HG03558 (cell line): Measurements from ENCODE around the gene APCDD1L.
"Not testable (repeated sequence)": the region's sequence is repeated elsewhere in the genome, so short reads cannot be mapped to it uniquely, and the experiment has no call there.

ENCODE experiments used
- ATAC-seq: cut with Tn5 transposase; IDR thresholded peaks from one replicate; pipeline ENCODE4 v1.9.1; 2021; ENCODE audit warnings: moderate number of reproducible peaks; ENCODE audit not compliant: unreplicated experiment; ENCODE audit errors: extremely low read depth

APCDD1L gene

GRCh38 chr20:58424218-58424969 lies 90.8 kb downstream of the APCDD1L start:
- no peak for ATAC-seq

DNA sequence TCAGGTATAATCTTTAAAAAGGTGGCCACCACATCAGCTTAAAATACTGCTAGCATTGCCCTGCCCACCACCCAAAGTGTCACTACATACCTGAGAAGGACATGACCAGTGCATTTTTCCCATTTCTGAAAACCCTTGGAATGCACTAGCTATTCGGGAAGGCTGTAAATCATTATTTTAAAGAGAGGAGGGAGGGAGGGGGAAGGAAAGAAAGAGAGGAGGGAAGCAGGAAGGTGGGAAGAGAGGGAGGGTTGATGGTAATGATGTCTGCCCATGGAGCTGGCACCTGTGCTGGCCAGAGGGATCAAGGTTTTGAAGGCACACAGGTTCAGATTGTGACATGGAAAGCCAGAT lies 93.7 kb downstream of the APCDD1L start:
- ATAC-seq = no peak

DNA sequence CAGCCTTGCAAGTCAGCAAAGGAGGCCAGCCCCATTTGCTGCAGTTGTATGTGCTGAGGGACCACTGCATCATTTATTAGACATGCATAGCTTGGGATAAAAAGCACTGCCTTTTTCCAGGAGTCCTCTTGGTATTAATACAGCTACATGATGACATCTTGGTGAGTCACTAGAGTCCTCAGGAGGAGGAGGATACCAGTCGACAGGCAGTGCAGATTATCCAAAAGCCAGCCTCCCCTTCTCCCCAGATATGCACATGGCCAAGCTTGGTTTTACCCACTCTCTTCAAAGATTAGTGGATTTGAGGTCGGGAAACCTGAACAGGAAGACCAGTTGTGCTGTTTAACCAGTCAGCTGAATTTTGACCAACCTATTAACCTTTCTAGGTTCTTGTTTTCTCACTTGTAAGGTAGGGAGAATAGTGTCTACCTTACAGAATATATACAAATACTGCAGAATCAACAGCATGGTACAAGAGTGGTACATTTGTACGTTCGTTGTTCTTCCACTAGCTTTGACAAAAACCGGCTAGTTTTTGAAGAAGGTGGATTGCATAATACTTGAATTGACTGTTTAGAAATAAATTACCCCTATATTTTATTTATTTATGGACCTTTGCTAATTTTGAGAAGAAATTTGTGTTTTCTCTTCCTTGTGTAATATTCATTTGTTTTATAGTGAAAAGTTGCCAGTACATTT lies 94.3 kb downstream of the APCDD1L start:
- ATAC-seq = no peak

- no peak for ATAC-seq
Measured at GRCh38 chr20:58418949-58419748, 96.0 kb downstream of the APCDD1L start.

GRCh38 chr20:58417438-58417837 lies 97.8 kb downstream of the APCDD1L start:
- no peak for ATAC-seq

- ATAC-seq = no peak
Measured at GRCh38 chr20:58416835-58417234, 98.4 kb downstream of the APCDD1L start.

DNA sequence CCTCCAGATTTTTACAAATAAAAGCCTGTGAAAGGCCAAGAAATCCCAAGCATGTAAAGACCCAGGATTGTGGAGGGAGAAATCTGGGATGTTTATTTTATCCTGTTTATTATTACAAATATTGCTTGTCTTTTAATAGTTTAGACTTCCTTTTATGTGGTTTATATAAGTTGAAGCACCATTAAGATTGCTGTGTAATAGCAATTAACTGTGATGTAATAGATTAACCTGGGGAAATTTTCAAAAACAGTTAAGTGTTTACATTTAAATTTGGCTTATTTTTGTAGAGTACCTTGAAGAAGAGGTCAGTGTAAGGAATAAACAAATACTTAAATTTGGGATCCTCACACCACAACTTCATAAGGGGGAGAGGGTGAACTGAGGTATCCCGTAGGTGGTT lies 99.1 kb downstream of the APCDD1L start:
- no peak for ATAC-seq

GRCh38 chr20:58414786-58415185 lies 100.4 kb downstream of the APCDD1L start:
- ATAC-seq = not testable (repeated sequence)

GRCh38 chr20:58414216-58414615 lies 101.0 kb downstream of the APCDD1L start:
- ATAC-seq = not testable (repeated sequence)
